GM12801 (cell line): ENCODE results near the gene SLC51A.

Experiments used
- TF ChIP-seq, protein P1 (sequence below): IDR thresholded peaks from one replicate; pipeline ENCODE4 v1.5.1; 2011; ENCODE audit warnings: control low read depth; ENCODE audit not compliant: insufficient read length; ENCODE audit errors: extremely low read depth

The SLC51A gene

DNA sequence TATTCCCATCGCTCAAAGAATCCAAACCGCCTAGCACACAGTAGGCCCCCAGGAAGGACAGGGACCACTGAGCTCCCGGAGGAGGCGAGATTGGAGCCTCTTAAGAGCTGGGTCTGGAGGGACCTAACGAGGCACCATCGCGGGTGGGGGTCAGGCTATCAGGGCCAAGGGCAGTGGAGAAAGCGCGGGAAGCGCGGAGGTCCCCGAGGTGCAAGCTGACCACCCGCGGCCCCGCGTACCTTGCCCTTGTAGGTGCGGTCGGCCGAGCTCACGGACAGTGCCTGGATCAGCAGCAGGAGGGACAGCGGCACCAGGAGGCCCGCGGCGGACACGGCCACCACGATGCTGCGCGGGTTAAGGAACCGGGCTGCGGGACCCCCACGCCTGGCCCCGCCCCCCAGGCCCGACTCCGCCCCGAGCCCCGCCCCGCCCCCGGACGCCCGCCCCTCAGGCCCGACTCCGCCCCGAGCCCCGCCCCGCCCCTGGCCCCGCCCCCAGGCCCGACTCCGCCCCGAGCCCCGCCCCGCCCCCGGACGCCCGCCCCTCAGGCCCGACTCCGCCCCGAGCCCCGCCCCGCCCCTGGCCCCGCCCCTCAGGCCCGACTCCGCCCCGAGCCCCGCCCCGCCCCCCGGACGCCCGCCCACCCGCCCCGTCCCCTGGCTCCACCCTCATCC lies 9.0 kb upstream of the SLC51A start:
- TF ChIP-seq, protein P1, sequence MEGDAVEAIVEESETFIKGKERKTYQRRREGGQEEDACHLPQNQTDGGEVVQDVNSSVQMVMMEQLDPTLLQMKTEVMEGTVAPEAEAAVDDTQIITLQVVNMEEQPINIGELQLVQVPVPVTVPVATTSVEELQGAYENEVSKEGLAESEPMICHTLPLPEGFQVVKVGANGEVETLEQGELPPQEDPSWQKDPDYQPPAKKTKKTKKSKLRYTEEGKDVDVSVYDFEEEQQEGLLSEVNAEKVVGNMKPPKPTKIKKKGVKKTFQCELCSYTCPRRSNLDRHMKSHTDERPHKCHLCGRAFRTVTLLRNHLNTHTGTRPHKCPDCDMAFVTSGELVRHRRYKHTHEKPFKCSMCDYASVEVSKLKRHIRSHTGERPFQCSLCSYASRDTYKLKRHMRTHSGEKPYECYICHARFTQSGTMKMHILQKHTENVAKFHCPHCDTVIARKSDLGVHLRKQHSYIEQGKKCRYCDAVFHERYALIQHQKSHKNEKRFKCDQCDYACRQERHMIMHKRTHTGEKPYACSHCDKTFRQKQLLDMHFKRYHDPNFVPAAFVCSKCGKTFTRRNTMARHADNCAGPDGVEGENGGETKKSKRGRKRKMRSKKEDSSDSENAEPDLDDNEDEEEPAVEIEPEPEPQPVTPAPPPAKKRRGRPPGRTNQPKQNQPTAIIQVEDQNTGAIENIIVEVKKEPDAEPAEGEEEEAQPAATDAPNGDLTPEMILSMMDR, result no peak

DNA sequence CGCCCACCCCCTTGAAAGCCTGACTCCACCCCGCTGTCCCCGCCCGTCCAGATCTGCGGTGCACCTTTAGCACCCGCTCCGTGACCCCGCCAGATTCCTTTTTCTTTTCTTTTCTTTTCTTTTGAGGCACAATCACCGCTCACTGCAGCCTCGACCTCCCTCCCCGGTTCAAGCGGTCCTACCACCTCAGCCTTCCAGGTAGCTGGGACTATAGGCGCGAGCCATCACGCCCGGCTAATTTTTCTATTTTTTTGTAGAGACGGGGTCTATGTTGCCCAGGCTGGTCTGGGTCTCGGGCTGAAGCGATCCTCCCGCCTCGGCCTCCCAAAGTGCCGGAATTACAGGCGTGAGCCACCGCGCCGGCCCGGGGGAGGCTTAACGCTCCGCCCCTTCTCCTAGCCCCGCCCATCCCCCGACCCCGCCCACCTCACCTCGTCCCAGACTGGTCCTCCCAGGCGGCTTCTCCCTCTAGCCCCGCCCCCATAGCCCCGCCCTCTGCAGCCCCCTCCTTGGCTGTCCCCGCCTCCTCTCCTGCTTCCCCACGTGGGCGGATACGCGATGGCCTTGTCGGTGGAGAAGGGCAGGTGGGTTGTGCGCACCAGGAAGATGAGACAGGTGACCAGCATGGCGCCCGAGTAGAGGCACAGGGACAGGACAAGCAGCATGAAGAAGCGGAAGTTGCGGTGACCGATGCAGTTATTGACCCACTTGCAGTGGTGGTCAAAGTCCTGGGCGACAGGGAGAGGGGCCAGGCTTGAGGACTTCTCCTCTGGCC lies 8.3 kb upstream of the SLC51A start:
- TF ChIP-seq, protein P1, result no peak

DNA sequence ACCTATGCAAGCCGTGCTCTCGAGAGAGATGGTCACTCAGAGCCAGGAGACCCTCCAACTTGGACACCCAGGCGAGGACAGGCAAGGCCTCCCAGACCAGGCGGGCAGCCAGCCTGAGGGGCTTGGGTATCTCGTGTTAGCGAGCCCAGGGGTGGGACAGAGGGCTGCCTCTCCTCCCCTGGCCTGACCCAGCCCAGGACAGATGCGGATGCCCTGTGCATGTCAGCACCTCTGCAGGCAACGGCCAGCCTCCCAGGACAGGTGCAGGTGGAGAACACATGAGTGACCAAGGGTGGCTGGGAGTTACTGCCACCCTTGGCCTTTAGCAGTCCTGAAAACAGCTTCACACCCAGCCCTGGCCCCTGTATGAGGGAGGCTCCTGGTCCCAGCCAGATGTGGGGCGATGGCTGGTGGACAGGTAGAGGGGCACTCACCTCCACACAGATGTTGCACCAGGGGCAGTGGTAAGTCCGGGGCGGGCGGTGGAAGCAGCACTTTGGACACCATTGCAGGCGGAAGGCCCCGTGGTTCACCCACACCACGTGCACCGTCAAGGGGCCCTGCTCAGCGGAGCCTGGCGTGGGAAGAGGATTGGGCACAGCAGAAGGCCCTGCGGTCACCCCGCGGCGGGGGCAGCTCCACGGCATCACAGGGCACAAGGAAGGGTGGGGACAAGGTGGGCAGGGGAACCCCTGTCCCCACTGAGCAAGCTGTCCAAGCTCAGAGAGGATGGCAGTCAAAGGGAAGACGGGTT lies 7.2 kb upstream of the SLC51A start:
- TF ChIP-seq, protein P1, result no peak

DNA sequence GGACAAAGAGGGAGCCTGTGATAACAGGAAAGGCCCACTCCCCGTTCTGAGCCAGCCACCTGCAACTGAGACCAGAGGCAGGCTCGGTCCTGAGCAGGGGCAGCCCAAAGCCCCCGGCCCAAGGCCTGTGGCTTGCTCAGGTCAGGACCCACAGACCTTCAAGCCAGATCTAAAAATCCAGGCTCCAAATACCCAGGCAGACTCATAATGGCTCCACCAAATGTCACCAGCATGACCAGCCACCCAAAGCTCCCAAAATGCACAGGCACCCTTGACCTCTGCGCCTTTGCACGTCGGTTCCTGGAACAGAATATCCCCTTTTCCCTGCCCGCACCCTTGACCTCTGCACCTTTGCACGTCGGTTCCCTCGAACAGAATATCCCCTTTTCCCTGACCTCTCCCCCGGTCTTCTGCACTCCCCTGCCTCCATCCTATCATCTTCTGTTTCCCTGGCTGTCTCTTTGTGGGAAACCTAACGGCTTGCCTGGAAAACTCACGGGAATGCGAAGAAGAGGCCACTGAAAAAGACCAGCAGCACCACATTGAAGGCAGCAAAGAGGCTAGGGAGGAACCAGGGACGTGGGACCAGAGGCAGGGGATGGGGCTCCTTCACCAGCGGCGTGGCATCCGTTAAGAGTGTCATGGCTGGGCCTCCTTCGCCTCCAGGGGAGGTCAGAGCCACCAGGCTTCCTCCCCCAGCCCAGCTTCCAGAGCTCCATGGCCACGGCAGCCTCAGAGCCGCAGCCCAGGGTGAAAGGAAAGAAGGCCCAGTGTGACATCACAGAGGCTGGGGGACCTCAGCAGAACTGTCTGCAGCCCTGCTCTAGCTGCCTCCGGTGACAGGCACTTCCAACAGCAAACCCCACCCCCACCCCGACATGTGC lies 5.4 kb upstream of the SLC51A start, which contains the start of gene ZDHHC19:
ZDHHC19 (minus strand) TSS at position 728 of the 884 bp plus-strand sequence; CDS start at position 643, 85 bp downstream.
- TF ChIP-seq, protein P1, result no peak

DNA sequence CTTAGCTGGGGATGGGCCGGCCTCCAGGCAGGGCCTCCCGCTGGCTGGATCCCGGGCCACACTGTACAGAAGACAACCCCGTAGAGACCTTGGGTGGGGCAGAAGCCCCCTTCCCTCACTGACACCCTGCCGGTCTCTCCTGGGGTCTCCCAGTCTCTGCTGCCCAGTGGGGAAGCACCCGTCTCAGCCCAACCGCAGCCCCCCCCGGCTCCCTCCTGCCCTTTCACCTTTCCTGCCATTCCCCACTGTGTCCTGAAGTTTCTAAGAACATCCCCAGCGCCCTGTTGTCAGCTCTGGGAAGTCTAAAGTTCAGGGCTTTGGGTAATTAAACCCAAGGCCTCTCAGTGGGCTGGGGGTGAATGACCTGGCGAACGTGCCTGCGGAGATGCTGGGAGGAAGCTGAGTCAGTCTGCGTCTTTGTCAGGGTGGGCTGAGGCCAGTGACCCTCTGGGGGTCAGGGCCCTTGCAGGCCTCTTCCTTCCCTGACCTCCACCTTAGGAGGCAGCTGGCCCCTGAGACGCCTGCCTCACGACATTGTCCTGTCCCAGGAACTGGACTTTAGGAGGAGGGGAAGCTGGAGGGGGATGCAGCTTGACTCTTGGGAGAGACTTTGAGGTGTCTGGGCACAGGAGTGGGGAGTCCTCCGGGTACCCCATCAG lies 1.4 kb upstream of the SLC51A start:
- TF ChIP-seq, protein P1, result no peak

DNA sequence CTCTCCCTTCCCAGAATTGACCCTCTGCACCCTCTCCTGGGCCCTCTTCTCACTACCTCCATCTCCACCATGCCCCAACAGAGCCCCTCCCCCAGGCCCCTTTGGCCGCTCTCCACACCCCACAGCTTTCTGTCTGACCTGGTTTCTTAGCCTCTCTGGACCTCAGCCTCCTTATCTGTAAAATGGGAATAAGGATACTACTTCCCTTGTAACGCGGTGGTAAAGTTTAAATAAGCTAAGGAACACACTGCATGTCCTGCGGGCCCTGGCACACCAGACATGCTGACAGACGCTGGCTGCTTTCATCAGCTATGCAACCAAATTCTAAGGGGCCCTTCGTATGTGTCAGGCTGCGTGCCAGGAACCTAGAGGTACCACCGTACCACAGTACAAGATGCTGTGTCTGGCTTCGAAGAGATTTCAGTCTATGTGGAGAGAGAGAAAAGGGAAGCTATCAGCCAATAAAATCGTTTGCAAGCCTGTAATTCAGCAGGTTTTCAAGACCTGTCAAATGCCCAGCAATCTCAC lies 777 bp upstream of the SLC51A start:
- TF ChIP-seq, protein P1, result no peak
